CD4-positive, alpha-beta T cell treated with Interferon alpha-2 for 1 hour (primary cell): ENCODE data around the gene IFIT2.
"Not testable (repeated sequence)": the region's sequence is repeated elsewhere in the genome, so short reads cannot be mapped to it uniquely, and the experiment has no call there.

Experiments
- DNase-seq, 2 donors: peaks; one replicate each; pipeline ENCODE4 v3.0.0-alpha.2; 2020 to 2022

Gene IFIT2, protein sequence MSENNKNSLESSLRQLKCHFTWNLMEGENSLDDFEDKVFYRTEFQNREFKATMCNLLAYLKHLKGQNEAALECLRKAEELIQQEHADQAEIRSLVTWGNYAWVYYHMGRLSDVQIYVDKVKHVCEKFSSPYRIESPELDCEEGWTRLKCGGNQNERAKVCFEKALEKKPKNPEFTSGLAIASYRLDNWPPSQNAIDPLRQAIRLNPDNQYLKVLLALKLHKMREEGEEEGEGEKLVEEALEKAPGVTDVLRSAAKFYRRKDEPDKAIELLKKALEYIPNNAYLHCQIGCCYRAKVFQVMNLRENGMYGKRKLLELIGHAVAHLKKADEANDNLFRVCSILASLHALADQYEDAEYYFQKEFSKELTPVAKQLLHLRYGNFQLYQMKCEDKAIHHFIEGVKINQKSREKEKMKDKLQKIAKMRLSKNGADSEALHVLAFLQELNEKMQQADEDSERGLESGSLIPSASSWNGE

DNA sequence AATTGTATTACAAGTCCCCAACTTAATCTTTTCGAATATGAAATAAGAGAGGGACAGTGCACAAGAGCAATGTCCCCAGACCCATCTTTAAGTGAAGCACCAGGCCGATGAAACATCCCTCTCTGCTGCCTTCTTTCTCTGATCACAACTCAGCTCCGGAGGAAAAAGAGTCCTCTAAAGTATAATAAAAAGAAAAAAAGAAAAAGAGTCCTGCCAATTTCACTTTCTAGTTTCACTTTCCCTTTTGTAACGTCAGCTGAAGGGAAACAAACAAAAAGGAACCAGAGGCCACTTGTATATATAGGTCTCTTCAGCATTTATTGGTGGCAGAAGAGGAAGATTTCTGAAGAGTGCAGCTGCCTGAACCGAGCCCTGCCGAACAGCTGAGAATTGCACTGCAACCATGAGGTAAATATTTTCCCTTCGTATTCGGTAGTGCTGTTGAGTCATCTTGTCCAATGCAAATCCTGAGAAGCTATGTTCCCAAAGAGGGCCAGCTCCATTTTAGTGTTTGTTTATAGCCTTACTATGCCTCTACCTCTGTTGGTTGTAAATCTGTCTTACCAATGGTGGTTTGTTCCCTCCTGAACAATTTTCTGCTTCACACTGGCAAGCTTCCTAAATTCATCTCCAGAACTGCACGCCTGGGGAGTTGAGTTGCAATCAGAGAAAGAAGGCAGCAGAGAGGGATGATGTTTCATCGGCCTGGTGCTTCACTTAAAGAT is at the start of gene IFIT2:
TSS of gene IFIT2 (plus strand) at position 326 of the 725 bp plus-strand sequence. CDS start at position 404, 78 bp downstream.
- DNase-seq, result peak; percentile 72 to 88

GRCh38 chr10:89252225-89252585 is 49.6 kb upstream of the IFIT2 start:
- no peak for DNase-seq

DNA sequence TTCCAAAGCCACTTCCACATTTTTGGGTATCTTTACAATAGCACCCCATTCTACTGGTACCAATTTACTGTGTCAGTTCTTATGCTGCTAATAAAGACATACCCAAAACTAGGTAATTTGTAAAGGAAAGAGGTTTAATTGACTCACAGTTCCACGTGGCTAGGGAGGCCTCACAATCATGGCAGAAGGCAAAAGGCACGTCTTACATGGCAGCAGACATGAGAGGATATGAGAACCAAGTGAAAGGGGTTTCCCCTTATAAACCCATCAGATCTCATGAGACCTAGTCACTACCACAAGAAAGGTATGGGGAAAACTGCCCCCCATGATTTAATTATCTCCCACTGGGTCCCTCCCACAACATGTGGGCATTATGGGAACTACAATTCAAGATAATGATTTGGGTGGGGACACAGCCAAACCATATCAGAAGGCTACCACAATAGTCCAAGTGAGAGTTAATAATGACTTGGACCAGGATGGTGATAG is 46.7 kb upstream of the IFIT2 start:
- DNase-seq, result not testable (repeated sequence)

- DNase-seq, result no peak
These were observed 46.1 kb upstream of the IFIT2 start for GRCh38 chr10:89255793-89256192.

GRCh38 chr10:89256340-89256739 is 45.5 kb upstream of the IFIT2 start:
- DNase-seq, result no peak

- no peak for DNase-seq
These were observed 44.9 kb upstream of the IFIT2 start for GRCh38 chr10:89256962-89257361.

GRCh38 chr10:89257581-89257980 is 44.3 kb upstream of the IFIT2 start:
- no peak for DNase-seq

DNA sequence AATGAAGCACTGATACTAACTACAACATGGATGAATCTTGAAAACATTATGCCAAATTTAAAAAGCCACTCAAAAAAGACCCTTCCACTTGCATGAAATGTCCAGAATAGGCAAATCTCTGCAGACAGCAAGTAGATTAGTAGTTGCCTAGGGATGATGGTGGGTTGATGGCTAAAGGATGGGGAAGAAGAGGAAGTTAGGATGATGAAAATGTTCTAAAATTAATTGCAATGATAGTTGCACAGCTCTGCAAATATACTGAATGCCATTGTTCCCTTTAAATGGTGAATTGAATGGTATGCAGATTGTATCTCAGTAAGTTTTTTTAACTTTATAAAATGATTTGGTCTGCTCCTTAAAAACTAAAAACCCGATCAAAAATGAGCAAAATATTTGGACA is 43.0 kb upstream of the IFIT2 start:
- no peak for DNase-seq

DNA sequence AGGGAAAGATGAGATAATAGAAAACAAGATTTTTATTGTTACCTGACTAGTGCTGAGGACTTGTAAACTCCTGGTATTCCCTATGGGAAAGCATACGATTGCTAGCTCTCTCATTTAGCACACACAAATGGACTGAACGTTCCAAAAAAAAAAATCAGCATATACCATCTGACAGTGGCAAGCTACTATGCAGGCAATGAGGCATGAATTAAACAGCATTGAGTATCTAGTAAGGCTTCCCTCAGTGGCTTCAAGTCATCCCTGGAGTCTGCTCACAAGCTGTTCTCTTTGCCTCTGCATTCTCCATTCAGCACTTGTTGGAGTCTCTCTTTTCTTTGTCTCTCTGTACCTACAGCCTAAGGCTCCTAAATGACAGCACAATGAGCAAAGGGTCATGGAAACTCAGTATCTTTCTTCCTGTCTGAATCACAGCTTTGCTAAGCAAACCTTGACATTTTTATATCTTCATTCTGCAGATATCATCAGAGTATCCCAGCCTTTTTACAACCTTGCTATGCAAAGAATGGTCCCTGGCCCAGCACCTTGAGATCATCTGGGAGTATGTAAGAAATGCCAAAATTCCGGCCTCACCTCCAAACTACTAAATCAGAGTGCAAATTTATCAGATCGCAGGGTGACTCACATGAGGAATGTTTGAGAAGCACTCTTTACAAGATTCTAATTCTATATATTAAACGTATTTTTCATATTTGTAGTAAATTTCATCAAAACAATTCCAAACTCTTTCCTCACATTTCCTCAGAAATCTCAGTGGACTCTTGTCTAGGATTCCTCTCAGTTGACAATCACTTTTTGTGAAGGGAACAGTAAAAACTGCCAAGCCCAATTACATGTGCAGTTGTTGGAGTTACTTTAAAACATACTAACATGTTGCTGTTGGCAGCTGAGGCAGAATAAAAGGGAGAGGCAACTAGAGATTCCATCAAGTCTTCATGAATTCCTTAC is 39.5 kb upstream of the IFIT2 start:
- no peak for DNase-seq

GRCh38 chr10:89263091-89263490 is 38.8 kb upstream of the IFIT2 start:
- DNase-seq, result no peak

DNA sequence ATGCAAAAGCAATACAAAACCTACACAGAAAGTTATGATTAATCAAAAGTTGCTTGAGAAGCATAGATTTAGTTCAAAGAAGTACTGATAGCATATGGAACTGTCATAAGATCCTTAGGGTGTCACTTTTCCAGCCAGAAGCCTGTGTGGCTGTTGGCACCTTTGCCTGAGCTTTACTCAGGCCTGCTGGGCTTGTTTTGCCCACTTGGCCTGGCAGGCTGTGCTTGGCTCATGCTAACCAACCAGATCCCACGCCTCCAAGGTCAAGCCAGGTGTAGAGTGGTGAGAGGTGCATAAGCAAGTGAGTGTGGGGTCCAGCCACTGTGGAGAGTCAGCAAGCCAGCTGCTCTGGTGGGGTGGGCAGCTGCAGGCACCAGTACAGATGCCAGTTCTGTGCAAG is 38.3 kb upstream of the IFIT2 start:
- DNase-seq, result no peak

DNA sequence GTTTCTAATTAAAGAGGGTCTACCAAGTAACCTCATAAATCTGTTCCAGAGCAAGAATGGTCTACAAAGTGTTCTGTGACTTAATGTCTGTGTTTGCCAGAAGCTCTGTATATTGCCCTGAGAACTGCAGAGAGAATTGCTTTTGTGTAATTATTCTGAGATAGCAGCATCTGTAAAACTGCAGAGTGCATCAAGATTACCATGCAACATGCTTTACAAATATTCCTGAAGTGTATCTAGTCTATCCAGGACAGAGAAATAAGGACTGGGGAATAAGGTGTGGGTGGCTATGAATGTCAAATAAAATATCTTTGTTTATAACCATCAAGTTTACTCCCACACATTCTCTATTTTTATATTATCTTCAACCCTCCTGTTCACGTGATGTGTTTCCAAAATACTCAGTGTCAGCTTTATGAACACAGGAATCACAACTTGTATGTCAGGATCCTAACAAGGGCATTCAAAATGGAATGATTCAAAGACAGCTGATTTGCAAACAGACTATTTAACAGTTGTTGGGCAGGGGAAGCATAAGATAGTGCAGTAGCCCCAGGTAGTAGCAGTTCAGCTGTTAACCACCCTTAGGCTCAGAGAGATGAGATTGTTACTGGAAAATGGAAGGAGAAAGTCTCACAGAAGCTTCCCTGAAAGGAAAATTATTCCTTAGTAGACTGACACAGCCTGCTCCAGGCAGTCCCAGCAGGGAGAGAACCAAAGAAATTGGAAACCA is 35.0 kb upstream of the IFIT2 start:
- DNase-seq, result no peak

- DNase-seq, result no peak
These were observed 32.3 kb upstream of the IFIT2 start for GRCh38 chr10:89269433-89270152.

DNA sequence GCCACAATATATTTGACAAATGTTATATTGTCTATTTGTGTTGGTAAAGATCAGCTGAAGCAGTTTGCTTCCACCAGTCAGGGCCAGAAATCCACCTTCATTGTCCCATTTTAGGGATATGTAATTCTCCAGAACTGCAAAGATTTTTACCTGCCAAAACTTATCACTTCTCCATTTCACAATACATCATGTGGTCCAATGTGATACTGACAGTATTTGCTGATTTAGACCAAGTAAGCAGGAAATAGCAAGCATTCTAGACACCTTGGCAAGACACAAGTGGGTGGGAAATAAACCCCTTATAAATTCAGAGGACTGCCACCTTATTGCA is 31.7 kb upstream of the IFIT2 start:
- DNase-seq, result no peak

GRCh38 chr10:89271532-89271931 is 30.3 kb upstream of the IFIT2 start:
- DNase-seq, result no peak

DNA sequence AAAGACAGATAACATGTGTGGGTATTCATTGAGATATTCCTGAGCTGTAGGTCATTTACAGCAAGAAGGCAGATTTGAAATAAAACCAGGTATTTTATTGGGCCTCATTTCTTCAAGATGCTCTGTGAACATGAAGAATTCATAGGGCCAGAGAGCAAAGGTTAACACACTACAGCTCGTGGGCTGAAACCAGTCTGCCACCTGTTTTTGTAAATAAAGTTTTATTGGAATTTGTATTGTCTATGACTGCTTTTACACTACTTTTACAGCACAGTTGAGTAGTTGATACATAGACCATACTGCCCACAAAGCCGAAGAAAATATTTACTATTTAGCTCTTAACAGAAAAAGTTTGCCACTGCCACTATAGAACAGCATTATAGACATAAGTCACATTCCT is 28.2 kb upstream of the IFIT2 start:
- DNase-seq, result no peak

DNA sequence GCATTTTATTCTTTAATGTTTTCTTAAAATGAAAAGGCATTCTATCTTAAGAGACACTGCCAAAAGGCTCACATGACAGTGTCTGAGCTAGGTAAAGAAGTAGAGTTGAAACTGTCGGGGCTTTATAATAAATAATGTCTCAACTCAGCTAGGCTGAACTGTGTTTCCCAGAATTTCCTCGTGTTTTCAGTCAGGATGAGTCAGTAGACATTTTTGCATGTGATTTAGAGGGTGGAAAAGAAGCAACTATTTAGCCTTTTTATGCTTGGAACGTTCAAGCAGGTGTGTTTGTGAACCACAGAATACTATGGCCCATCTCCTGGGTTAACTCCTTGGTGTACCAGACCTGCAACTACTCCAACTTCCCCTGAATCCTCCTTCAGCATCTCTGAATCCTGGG is 26.9 kb upstream of the IFIT2 start:
- DNase-seq, result no peak

- no peak for DNase-seq
These were observed 26.5 kb upstream of the IFIT2 start for GRCh38 chr10:89275383-89275782.

GRCh38 chr10:89278034-89278535 is 23.8 kb upstream of the IFIT2 start:
- DNase-seq, result no peak

- DNase-seq, result no peak
These were observed 22.9 kb upstream of the IFIT2 start for GRCh38 chr10:89278900-89279392.

GRCh38 chr10:89279421-89279869 is 22.4 kb upstream of the IFIT2 start:
- DNase-seq, result no peak
